ENCODE results near the gene DHX35. TPM values are rescaled to one million over a fixed set of nuclear protein-coding genes. Genes with fewer than 3 reads are reported as not detected.

The DHX35 gene
- total RNA-seq, 1 donor from 2014 or later, result 15.8 TPM

DNA sequence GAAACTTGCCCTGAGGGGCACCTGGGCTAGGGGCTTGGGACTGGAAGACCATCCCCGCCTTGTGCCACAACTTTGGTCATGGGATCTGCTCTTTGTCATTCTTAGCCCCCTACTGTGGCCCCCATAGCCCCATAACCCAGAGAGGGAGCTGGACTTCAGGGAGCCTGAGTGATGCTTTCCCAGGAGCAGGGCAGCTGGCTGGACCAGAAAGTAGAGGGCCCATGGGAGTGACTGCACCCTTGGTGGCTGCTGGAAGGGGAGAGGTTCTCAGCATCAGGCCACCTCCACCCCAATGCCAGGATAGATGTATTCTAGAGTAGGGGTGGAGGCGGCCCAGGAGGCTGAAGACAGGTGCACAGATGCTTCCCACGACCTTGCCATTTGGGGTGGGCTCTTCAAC is 41.7 kb upstream of the DHX35 start:
- H3K36me3 ChIP-seq, result peaks cover 15% of the 10 kb centered on the region
- no peak overlapping the region for H3K4me3 ChIP-seq
- DNase-seq, result no peak
- TF ChIP-seq, protein P1, sequence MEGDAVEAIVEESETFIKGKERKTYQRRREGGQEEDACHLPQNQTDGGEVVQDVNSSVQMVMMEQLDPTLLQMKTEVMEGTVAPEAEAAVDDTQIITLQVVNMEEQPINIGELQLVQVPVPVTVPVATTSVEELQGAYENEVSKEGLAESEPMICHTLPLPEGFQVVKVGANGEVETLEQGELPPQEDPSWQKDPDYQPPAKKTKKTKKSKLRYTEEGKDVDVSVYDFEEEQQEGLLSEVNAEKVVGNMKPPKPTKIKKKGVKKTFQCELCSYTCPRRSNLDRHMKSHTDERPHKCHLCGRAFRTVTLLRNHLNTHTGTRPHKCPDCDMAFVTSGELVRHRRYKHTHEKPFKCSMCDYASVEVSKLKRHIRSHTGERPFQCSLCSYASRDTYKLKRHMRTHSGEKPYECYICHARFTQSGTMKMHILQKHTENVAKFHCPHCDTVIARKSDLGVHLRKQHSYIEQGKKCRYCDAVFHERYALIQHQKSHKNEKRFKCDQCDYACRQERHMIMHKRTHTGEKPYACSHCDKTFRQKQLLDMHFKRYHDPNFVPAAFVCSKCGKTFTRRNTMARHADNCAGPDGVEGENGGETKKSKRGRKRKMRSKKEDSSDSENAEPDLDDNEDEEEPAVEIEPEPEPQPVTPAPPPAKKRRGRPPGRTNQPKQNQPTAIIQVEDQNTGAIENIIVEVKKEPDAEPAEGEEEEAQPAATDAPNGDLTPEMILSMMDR (IDR thresholded peaks at IDR 0.05; ENCODE audit: borderline replicate concordance), result no peak
- no peak overlapping the region for H3K27ac ChIP-seq (replicated peaks)
- no peaks in the 10 kb centered on the region for H3K9me3 ChIP-seq (replicated peaks)
- intact Hi-C loops (cut with micrococcal nuclease), result loop anchor here (10.0 kb wide), 1 partner anchor 124 kb away; no protein-coding TSS in a partner anchor
- H3K27me3 ChIP-seq (ENCODE audit: low read depth), result peaks cover 16% of the 10 kb centered on the region
- H3K4me1 ChIP-seq, result no peaks in the 10 kb centered on the region

DNA sequence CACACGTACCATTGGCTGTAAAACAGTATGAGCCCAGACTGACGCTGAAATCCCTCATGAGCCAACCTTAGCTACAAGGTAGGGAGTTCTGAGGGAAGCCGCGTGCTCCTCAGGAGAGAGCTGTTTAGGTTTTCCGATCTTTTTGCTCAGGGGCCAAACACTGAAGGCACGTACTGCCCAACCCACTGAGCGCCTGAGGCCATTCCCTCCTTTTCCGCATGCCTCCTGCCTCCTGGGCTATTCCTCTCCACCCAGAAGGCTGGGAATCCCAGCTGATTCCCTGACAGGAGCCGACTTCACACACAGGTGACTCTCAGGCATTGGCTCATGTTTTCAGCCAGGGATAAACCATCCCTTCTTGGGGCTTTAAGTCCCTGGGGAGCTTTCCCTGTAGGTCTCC is 41.3 kb upstream of the DHX35 start:
- Histone ChIP-seq H3K27me3 (ENCODE audit: low read depth) (peaks cover 16% of the 10 kb centered on the region), H3K9me3 (replicated peaks) (no peaks in the 10 kb centered on the region), H3K4me3 (no peak overlapping the region), H3K4me1 (no peaks in the 10 kb centered on the region), H3K27ac (replicated peaks) (no peak overlapping the region), H3K36me3 (peaks cover 15% of the 10 kb centered on the region)
- DNase-seq, result no peak
- intact Hi-C loops (cut with micrococcal nuclease), result loop anchor here (10.0 kb wide), 1 partner anchor 124 kb away; no protein-coding TSS in a partner anchor
- TF ChIP-seq, protein P1 (IDR thresholded peaks at IDR 0.05; ENCODE audit: borderline replicate concordance), result no peak

DNA sequence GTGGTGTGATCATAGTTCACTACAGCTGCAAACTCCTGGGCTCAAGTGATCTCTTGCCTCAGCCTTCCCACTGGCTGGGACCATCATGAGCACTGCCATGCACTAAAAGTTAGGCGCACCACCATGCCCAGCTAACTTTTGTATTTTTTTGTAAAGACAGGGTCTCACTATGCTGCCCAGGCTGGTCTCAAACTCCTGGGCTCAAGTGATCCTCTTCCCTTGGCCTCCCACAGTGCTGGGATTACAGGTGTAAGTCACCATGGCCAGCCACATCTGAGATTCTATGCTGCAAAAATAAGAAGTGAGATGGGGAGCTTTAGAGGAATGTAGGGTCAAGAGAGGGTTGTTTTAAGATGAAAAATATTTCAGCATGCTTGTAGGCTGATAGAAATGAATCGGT is 37.4 kb upstream of the DHX35 start:
- Histone ChIP-seq H3K9me3 (replicated peaks) (no peaks in the 10 kb centered on the region), H3K4me3 (no peak overlapping the region), H3K27me3 (ENCODE audit: low read depth) (peaks cover 16% of the 10 kb centered on the region), H3K4me1 (peaks cover 22% of the 10 kb centered on the region), H3K36me3 (no peaks in the 10 kb centered on the region), H3K27ac (replicated peaks) (no peak overlapping the region)
- TF ChIP-seq, protein P1 (IDR thresholded peaks at IDR 0.05; ENCODE audit: borderline replicate concordance), result no peak
- intact Hi-C loops (cut with micrococcal nuclease), result loop anchor here (10.0 kb wide), 1 partner anchor 120 kb away; no protein-coding TSS in a partner anchor
- no peak for DNase-seq

DNA sequence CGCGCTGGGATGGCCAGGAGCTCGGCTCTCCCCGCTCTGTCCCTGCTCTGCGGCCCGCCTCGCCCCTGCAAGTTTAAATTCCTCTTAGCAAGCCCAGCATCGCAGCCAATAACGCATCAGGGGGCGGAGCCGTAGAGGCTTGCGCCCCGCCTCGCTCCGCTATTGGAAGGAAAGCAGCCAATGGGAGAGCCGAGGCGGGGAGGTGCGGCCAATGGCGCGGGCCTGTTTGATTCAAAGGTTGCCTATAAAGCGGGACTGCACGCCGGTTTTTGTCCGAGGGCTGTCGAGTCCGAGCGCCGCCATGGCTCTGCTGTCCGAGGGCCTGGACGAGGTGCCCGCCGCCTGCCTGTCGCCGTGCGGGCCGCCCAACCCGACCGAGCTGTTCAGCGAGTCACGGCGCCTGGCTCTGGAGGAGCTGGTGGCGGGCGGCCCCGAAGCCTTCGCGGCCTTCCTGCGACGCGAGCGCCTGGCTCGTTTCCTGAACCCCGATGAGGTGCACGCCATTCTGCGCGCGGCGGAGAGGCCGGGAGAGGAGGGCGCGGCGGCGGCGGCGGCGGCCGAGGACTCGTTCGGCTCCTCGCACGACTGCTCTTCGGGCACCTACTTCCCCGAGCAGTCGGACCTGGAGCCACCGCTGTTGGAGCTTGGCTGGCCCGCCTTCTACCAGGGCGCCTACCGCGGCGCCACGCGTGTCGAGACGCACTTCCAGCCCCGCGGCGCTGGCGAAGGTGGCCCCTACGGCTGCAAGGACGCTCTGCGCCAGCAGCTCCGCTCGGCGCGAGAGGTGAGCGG is 35.8 kb upstream of the DHX35 start, which contains the start of gene FAM83D:
FAM83D (plus strand) TSS at position 276 of the 792 bp plus-strand sequence; CDS start at position 302, 26 bp downstream.
- TF ChIP-seq, protein P1 (IDR thresholded peaks at IDR 0.05; ENCODE audit: borderline replicate concordance), result peak; percentile 7
- intact Hi-C loops (cut with micrococcal nuclease), result loop anchor here (10.0 kb wide), 1 partner anchor 118 kb away; no protein-coding TSS in a partner anchor
- H3K36me3 ChIP-seq, result no peaks in the 10 kb centered on the region
- H3K27ac ChIP-seq (replicated peaks), result peak within 1 kb of the TSS; percentile 9
- peak; percentile 93 for DNase-seq
- H3K4me1 ChIP-seq, result peaks cover 22% of the 10 kb centered on the region
- H3K4me3 ChIP-seq, result peak within 1 kb of the TSS; percentile 71
- peaks cover under 1% of the 10 kb centered on the region for H3K27me3 ChIP-seq (ENCODE audit: low read depth)
- H3K9me3 ChIP-seq (replicated peaks), result no peaks in the 10 kb centered on the region

DNA sequence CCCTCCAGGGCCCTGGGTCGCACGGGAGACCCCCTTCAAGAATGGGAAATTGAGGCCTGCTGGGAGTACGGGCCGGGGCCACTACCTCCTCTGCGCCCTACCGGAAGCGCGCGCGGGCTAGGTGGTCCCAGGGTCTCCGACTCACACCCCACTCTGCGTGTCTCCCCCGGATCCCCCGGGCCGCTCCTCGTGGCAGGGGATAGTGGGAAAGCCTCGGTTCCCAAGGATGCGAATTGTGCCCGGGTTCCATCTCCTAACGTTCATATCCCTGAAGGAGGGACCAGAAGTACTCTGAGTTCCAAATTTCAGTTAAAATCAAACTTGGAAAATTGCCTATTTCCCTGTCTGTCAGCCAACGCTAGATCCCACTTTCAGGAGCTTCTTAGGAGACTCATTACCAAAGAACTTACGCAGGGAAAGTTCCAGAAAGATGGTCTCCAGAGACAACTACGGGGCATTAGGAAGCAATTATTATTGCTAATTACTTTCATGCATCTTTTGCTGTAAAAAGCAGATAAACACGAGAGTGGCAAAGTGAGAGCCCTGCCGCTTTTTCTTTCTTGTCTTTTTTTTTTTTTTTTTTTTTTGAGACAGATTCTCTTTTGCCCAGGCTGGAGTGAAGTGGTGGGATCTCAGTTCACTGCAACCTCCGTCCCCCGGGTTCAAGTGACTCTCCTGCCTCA is 35.1 kb upstream of the DHX35 start:
- no peak for DNase-seq
- Histone ChIP-seq H3K27me3 (ENCODE audit: low read depth) (no peaks in the 10 kb centered on the region), H3K4me1 (peaks cover 22% of the 10 kb centered on the region), H3K9me3 (replicated peaks) (no peaks in the 10 kb centered on the region), H3K4me3 (peak overlapping the region; percentile 71), H3K27ac (replicated peaks) (no peak overlapping the region), H3K36me3 (no peaks in the 10 kb centered on the region)
- TF ChIP-seq, protein P1 (IDR thresholded peaks at IDR 0.05; ENCODE audit: borderline replicate concordance), result no peak
- intact Hi-C loops (cut with micrococcal nuclease), result loop anchor here (10.0 kb wide), 1 partner anchor 118 kb away; no protein-coding TSS in a partner anchor
